Left ventricle myocardium superior (tissue), 1 donor: ENCODE measurements around the gene HS6ST2. TPM values are rescaled to one million over a fixed set of nuclear protein-coding genes. Genes with fewer than 3 reads are reported as not detected.

Source experiments
- ATAC-seq: fragments of 200-7000 bp; cut with Tn5 transposase; one replicate; pipeline ENCODE4 v1.9.1; 2020; ENCODE audit warnings: mild to moderate bottlenecking, moderate library complexity
- DNase-seq: peaks from one replicate; pipeline ENCODE4 v3.0.0-alpha.2; 2020
- intact Hi-C: fragments of 100-400 bp; cut with micrococcal nuclease; formaldehyde crosslinking; loops from one replicate; pipeline ENCODE4 v1.11.0; 2022
- total RNA-seq: library from RNA; stranded (reverse); fragmentation: NEBNext Ultra II Directional; extraction: Animal tissue kit (Norgen Biotek cat#: 25700); gene quantifications from one replicate; pipeline ENCODE4 v1.2.1, GENCODE V29; 2021
- donor health status: DM: no; HTN: yes; CAD: no; lungs with severe emphysema.

HS6ST2 gene
- total RNA-seq, 1 donor from 2014 or later = not detected

GRCh38 chrX:132714913-132715312 is 243.5 kb downstream of the HS6ST2 start:
- no peak for ATAC-seq
- intact Hi-C loops = no loop called here

GRCh38 chrX:132712350-132712749 is 246.1 kb downstream of the HS6ST2 start:
- no peak for DNase-seq
- intact Hi-C loops = no loop called here

More at GRCh38 chrX:132714913-132715312, 243.5 kb downstream of the HS6ST2 start:
- DNase-seq = no peak

GRCh38 chrX:132710656-132711155 is 247.7 kb downstream of the HS6ST2 start:
- no peak for DNase-seq
- intact Hi-C loops = no loop called here

More at GRCh38 chrX:132712350-132712749, 246.1 kb downstream of the HS6ST2 start:
- ATAC-seq = no peak

GRCh38 chrX:132708529-132708928 is 249.9 kb downstream of the HS6ST2 start:
- DNase-seq = no peak
- intact Hi-C loops = no loop called here
- ATAC-seq = no peak

More at GRCh38 chrX:132710656-132711155, 247.7 kb downstream of the HS6ST2 start:
- ATAC-seq = no peak

DNA sequence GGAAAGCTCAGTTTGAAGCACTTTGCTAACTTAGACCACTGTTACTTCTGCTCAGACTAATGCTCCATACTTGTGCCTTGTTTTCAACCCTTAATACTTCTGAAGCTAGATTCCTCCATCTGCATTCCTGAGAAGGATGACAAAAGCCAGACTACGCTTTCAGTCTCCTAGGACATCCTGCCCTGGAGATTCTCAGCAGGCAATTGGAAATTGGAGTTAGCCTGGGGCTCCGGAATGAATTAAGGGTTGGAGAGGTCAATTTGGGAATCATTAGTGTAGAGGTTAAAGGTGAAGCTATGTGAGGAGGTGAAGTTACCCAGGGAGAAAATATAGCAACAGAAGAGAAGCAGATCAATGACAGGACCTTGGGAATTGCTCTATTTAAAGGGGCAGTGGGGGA is 253.7 kb downstream of the HS6ST2 start:
- DNase-seq = no peak
- no peak for ATAC-seq
- intact Hi-C loops = no loop called here

DNA sequence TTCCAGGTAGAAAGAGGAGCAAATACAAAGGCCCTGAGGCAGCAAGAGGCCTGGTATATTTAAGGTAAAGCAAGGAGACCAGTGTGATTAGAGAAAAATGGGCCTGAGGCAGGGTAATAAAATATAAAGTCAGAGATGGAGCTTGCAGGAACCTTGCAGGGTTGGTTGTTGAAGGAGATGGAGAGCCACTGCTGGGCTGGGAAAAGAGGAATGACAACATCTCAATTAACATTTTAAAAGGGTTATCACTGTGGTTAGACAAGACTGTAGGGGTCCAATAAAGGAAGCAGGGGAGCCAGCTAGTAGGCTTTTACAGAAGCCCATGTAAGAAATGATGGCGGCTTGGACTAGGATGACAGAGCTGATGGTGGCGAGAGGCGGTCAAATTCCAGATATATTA is 264.0 kb downstream of the HS6ST2 start:
- intact Hi-C loops = no loop called here
- ATAC-seq = no peak
- no peak for DNase-seq

GRCh38 chrX:132692526-132692925 is 265.9 kb downstream of the HS6ST2 start:
- DNase-seq = no peak
- ATAC-seq = no peak
- intact Hi-C loops = no loop called here

DNA sequence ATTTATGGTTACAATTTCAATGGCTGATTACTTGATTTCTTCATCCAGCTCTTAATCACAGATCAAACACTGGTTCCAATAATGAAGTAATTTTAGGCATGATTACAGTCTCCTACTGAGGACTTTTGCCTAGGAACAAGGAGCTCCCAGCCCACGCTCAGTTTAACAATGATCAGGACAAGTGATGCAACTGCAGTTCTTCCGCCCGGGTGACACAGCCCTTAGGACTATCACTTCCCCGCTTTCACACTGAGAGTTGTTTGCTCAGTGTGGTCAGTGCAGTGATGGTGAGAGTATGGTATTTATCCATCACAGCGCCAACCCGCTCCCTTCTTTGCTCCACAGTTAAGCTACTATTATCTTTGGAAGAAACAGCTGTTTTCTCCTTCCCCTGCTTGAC is 266.4 kb downstream of the HS6ST2 start:
- peak; percentile 13 for DNase-seq
- intact Hi-C loops = no loop called here
- ATAC-seq = peak; percentile 60

- intact Hi-C loops = no loop called here
- ATAC-seq = no peak
- DNase-seq = no peak
Observed at GRCh38 chrX:132689612-132690563, 268.5 kb downstream of the HS6ST2 start.

DNA sequence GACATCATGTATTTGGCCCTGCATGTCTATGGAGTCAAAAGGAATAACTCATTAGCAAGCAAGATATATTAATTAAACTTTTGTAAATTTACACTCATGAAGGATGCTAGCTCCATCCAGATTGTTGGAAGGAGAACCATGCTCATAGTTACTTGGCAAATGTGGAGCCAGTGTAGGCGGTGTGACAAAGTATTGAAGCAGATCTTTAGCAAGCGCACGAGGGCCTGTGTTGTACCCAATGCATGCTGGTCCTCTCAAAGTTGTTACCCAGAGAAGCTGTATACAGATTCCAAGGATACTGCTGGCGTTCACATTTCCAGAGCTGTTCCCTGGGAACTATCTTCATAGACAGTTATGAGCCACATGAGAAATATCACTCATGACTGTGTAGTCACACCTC is 273.2 kb downstream of the HS6ST2 start:
- ATAC-seq = no peak

GRCh38 chrX:132677233-132677716 is 281.2 kb downstream of the HS6ST2 start:
- intact Hi-C loops = no loop called here
- no peak for ATAC-seq
- no peak for DNase-seq

More for the DNA sequence above, 273.2 kb downstream of the HS6ST2 start:
- intact Hi-C loops = no loop called here
- no peak for DNase-seq

- no peak for DNase-seq
- ATAC-seq = no peak
- intact Hi-C loops = no loop called here
Observed at GRCh38 chrX:132676561-132677186, 281.8 kb downstream of the HS6ST2 start.

DNA sequence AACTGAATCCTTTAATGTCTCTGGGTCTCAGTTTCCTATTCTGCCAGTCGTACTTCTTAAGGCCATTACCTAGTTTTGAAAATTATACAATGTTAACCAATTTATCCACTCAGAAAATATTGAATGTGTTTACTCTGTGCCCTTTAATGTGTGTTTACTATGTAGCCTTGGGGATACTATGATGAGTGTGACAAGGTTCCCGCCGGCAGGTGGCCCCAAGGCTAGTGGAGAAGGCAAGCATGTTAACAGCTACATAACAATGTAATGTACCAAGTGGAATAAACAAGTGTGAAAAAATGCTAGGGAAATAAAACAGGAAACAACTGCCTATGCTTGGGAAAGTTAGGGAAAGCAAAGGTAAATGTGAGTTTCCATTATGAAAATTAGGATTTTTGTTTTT is 282.3 kb downstream of the HS6ST2 start:
- ATAC-seq = no peak

GRCh38 chrX:132673331-132673730 is 285.1 kb downstream of the HS6ST2 start:
- no peak for ATAC-seq
- DNase-seq = no peak
- intact Hi-C loops = no loop called here

More for the DNA sequence above, 282.3 kb downstream of the HS6ST2 start:
- intact Hi-C loops = no loop called here
- DNase-seq = no peak

DNA sequence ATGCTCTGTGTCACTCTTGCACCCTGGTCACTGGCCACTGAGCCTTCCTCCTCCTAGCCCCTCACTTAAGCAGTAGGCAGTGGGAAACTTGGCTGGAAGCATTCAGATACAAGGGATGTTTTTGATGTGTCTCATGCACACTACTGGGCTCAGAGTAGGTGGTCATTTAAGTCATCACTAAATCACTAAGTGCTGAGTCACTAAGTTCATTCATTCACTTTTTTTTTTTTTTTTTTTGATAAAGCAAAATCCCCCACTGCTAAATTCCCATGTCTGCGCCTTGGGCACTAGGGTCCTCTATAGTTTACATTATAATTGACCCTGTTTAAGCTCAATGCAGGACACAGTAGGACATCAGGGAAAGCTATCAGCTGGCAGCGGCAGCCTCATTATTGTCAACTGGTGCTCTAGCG is 287.2 kb downstream of the HS6ST2 start:
- ATAC-seq = no peak
- intact Hi-C loops = no loop called here
- no peak for DNase-seq

- ATAC-seq = no peak
- no peak for DNase-seq
- intact Hi-C loops = no loop called here
Observed at GRCh38 chrX:132669142-132669541, 289.3 kb downstream of the HS6ST2 start.

- no peak for DNase-seq
- no peak for ATAC-seq
- intact Hi-C loops = no loop called here
Observed at GRCh38 chrX:132668178-132668577, 290.3 kb downstream of the HS6ST2 start.

- intact Hi-C loops = no loop called here
- ATAC-seq (no peak), DNase-seq (no peak)
Observed at GRCh38 chrX:132665676-132666075, 292.8 kb downstream of the HS6ST2 start.

GRCh38 chrX:132664273-132664672 is 294.2 kb downstream of the HS6ST2 start:
- intact Hi-C loops = no loop called here
- no peak for DNase-seq
- no peak for ATAC-seq

- DNase-seq (no peak), ATAC-seq (no peak)
- intact Hi-C loops = no loop called here
Observed at GRCh38 chrX:132662844-132663243, 295.6 kb downstream of the HS6ST2 start.
